ENCODE measurements around the gene SLC9A8. TPM values are rescaled to one million over a fixed set of nuclear protein-coding genes. Genes with fewer than 3 reads are reported as not detected.

Gene SLC9A8
- total and polyA plus RNA-seq, 2 of the 8 experiments (the other 6 are each of a cell fraction or from before 2014, with no cell fraction given): 3.2 to 6.2 TPM

DNA sequence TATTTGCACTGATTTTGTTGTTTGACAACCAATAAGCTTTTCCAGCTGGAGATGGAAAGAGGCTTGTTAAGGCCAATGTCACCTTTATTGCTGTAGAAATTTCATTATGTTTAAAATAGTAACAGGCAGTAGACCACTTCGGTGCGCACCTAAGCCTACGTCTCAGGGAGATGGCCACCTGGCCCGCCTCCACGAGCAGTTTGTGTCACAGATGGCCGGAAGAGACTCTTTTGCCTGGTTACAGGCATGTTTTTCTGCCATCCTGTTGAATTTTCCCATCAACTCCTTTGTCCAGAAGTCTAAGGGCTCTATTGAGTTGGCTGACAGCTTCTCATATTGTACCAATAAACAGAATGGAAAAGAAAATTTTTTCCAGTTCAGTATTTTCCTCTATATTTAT is 51.0 kb downstream of the SLC9A8 start (continued):
- TF ChIP-seq, protein P1, sequence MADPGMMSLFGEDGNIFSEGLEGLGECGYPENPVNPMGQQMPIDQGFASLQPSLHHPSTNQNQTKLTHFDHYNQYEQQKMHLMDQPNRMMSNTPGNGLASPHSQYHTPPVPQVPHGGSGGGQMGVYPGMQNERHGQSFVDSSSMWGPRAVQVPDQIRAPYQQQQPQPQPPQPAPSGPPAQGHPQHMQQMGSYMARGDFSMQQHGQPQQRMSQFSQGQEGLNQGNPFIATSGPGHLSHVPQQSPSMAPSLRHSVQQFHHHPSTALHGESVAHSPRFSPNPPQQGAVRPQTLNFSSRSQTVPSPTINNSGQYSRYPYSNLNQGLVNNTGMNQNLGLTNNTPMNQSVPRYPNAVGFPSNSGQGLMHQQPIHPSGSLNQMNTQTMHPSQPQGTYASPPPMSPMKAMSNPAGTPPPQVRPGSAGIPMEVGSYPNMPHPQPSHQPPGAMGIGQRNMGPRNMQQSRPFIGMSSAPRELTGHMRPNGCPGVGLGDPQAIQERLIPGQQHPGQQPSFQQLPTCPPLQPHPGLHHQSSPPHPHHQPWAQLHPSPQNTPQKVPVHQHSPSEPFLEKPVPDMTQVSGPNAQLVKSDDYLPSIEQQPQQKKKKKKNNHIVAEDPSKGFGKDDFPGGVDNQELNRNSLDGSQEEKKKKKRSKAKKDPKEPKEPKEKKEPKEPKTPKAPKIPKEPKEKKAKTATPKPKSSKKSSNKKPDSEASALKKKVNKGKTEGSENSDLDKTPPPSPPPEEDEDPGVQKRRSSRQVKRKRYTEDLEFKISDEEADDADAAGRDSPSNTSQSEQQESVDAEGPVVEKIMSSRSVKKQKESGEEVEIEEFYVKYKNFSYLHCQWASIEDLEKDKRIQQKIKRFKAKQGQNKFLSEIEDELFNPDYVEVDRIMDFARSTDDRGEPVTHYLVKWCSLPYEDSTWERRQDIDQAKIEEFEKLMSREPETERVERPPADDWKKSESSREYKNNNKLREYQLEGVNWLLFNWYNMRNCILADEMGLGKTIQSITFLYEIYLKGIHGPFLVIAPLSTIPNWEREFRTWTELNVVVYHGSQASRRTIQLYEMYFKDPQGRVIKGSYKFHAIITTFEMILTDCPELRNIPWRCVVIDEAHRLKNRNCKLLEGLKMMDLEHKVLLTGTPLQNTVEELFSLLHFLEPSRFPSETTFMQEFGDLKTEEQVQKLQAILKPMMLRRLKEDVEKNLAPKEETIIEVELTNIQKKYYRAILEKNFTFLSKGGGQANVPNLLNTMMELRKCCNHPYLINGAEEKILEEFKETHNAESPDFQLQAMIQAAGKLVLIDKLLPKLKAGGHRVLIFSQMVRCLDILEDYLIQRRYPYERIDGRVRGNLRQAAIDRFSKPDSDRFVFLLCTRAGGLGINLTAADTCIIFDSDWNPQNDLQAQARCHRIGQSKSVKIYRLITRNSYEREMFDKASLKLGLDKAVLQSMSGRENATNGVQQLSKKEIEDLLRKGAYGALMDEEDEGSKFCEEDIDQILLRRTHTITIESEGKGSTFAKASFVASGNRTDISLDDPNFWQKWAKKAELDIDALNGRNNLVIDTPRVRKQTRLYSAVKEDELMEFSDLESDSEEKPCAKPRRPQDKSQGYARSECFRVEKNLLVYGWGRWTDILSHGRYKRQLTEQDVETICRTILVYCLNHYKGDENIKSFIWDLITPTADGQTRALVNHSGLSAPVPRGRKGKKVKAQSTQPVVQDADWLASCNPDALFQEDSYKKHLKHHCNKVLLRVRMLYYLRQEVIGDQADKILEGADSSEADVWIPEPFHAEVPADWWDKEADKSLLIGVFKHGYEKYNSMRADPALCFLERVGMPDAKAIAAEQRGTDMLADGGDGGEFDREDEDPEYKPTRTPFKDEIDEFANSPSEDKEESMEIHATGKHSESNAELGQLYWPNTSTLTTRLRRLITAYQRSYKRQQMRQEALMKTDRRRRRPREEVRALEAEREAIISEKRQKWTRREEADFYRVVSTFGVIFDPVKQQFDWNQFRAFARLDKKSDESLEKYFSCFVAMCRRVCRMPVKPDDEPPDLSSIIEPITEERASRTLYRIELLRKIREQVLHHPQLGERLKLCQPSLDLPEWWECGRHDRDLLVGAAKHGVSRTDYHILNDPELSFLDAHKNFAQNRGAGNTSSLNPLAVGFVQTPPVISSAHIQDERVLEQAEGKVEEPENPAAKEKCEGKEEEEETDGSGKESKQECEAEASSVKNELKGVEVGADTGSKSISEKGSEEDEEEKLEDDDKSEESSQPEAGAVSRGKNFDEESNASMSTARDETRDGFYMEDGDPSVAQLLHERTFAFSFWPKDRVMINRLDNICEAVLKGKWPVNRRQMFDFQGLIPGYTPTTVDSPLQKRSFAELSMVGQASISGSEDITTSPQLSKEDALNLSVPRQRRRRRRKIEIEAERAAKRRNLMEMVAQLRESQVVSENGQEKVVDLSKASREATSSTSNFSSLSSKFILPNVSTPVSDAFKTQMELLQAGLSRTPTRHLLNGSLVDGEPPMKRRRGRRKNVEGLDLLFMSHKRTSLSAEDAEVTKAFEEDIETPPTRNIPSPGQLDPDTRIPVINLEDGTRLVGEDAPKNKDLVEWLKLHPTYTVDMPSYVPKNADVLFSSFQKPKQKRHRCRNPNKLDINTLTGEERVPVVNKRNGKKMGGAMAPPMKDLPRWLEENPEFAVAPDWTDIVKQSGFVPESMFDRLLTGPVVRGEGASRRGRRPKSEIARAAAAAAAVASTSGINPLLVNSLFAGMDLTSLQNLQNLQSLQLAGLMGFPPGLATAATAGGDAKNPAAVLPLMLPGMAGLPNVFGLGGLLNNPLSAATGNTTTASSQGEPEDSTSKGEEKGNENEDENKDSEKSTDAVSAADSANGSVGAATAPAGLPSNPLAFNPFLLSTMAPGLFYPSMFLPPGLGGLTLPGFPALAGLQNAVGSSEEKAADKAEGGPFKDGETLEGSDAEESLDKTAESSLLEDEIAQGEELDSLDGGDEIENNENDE (IDR thresholded peaks at IDR 0.05; ENCODE audit: insufficient replicate concordance, low read length): no peak
- no peak for TF ChIP-seq BACH1 (IDR thresholded peaks at IDR 0.05; ENCODE audit: low read length)
- TF ChIP-seq, protein P2, sequence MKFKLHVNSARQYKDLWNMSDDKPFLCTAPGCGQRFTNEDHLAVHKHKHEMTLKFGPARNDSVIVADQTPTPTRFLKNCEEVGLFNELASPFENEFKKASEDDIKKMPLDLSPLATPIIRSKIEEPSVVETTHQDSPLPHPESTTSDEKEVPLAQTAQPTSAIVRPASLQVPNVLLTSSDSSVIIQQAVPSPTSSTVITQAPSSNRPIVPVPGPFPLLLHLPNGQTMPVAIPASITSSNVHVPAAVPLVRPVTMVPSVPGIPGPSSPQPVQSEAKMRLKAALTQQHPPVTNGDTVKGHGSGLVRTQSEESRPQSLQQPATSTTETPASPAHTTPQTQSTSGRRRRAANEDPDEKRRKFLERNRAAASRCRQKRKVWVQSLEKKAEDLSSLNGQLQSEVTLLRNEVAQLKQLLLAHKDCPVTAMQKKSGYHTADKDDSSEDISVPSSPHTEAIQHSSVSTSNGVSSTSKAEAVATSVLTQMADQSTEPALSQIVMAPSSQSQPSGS (IDR thresholded peaks at IDR 0.05; ENCODE audit: low read length): no peak

Measured in H1 (cell line).